Spleen (tissue), 13 donors: Measurements from ENCODE around the gene SCN2A. TPM values are rescaled to one million over a fixed set of nuclear protein-coding genes. Genes with fewer than 3 reads are reported as not detected.

ENCODE experiments used
- DNase-seq: peaks from one replicate; pipeline ENCODE4 v3.0.0-alpha.2; 2020
- H3K27ac ChIP-seq, 8 donors: fragments of 200-600 bp; sonication (generic) in 7 of 8; 1 replicate in 4 of 8; 2 replicates in 4 of 8; pipeline versions ENCODE4 v1.5.0 to v1.8.0; 2016 to 2021; ENCODE audit warnings: inconsistent platforms in 4 of 8, mild to moderate bottlenecking in 4 of 8, moderate library complexity in 1 of 8
- H3K27me3 ChIP-seq, 7 donors: fragments of 200-600 bp; sonication (generic) in 6 of 7; replicated peaks in 1 of 7; 1 replicate in 4 of 7; 2 replicates in 3 of 7; pipeline versions ENCODE4 v1.5.0 to v1.8.0; 2016 to 2021; ENCODE audit warnings: inconsistent platforms in 3 of 7, mild to moderate bottlenecking in 1 of 7
- H3K36me3 ChIP-seq, 6 donors: fragments of 200-600 bp; sonication (generic) in 5 of 6; 1 replicate in 4 of 6; 2 replicates in 2 of 6; pipeline versions ENCODE4 v1.5.0 to v1.8.0; 2016 to 2021; ENCODE audit warnings: inconsistent platforms in 2 of 6
- H3K4me1 ChIP-seq, 6 donors: fragments of 200-600 bp; sonication (generic) in 5 of 6; 1 replicate in 3 of 6; 2 replicates in 3 of 6; pipeline versions ENCODE4 v1.5.0 to v1.8.0; 2016 to 2021; ENCODE audit warnings: inconsistent platforms in 3 of 6
- H3K4me3 ChIP-seq, 8 donors: fragments of 200-600 bp; sonication (generic) in 7 of 8; 1 replicate in 4 of 8; 2 replicates in 4 of 8; pipeline versions ENCODE4 v1.5.0 to v1.8.0; 2016 to 2021; ENCODE audit warnings: inconsistent platforms in 4 of 8, mild to moderate bottlenecking in 4 of 8, moderate library complexity in 2 of 8
- H3K9me3 ChIP-seq, 8 donors: fragments of 200-600 bp; sonication (generic) in 7 of 8; 1 replicate in 4 of 8; 2 replicates in 4 of 8; pipeline versions ENCODE4 v1.5.0 to v1.8.0; 2016 to 2021; ENCODE audit warnings: inconsistent platforms in 4 of 8
- CTCF ChIP-seq, 11 experiments: fragments of 200-600 bp in 7 of 11; fragments of 450-650 bp in 4 of 11; sonication (generic) in 4 of 11; IDR thresholded peaks in 8 of 11; conservative IDR thresholded peaks in 3 of 11; 1 replicate in 7 of 11; 2 replicates in 4 of 11; pipeline versions ENCODE4 v1.4.0 to v1.8.0; 2016 to 2021; ENCODE audit warnings: antibody characterized with exemption in 11 of 11, inconsistent platforms in 4 of 11, mild to moderate bottlenecking in 1 of 11
- POLR2A ChIP-seq, 3 donors: fragments of 450-650 bp; IDR thresholded peaks; one replicate each; pipeline ENCODE4 v1.5.1; 2017; ENCODE audit warnings: antibody characterized with exemption in 3 of 3, mild to moderate bottlenecking in 1 of 3
- POLR2AphosphoS5 ChIP-seq, 3 donors: sonication (generic); formaldehyde crosslinking; IDR thresholded peaks; one replicate each; pipeline ENCODE4 v1.5.1; 2017; ENCODE audit warnings: antibody characterized with exemption in 3 of 3
- whole genome bisulfite sequencing, 5 donors: extraction: QIAGEN DNeasy Blood & Tissue Kit in 3 of 5; methylation state at CpG; one replicate each; pipeline versions ENCODE4 v1.1.5 to v1.1.7; 2013 to 2018; 5-methylcytosine and 5-hydroxymethylcytosine counted together
- intact Hi-C: fragments of 100-400 bp; cut with DNase I; formaldehyde crosslinking; loops from one replicate; pipeline ENCODE4 v1.15.0; 2023; ENCODE audit warnings: low total_unique reads
- long read RNA-seq, 2 donors: transcript quantifications; one replicate each; lab custom pipeline, GENCODE V29; 2026
- polyA plus RNA-seq, 3 donors: library from polyadenylated mRNA; stranded (reverse); fragments of 200-250 nt; gene quantifications; one replicate each; pipeline ENCODE4 v1.2.1, GENCODE V29; 2013
- total RNA-seq, 7 donors: library from RNA; depleted of rRNA in 3 of 7; stranded (reverse); fragments of >200 nt in 3 of 7; fragmentation: NEBNext Ultra II Directional in 4 of 7; extraction: Animal tissue kit (Norgen Biotek cat#: 25700) in 4 of 7; gene quantifications; one replicate each; pipeline versions ENCODE4 v1.1.0 to v1.2.1, GENCODE V29; 2016 to 2021
- donor health status: healthy with polysubstance abuse.
- donor health status: DM: no; HTN: no; CAD: no; lungs with moderate emphysema.
- donor health status: DM: no; HTN: no; CAD: no.
- donor health status: Bipolar disorder and iron deficiency.
- donor health status: healthy.
- donor health status: DM: no; HTN: no; CAD: no.
- donor health status: DM: yes; HTN: yes; CAD: no.

The SCN2A gene
- total RNA-seq (1 to 10 TPM in 1 of 7 donors, under 1 TPM in 6; 0.17 to 1.2 (median 0.35) TPM), polyA plus RNA-seq (under 1 TPM; 0.14 to 0.16 (median 0.15) TPM)
- long read RNA-seq, donor 1 = 0 reads
- long read RNA-seq, donor 2 = 0 reads

- H3K36me3 ChIP-seq = no peaks in the 10 kb centered on the region
- intact Hi-C loops = no loop called here
- no peaks in the 10 kb centered on the region for H3K9me3 ChIP-seq
- no peaks in the 10 kb centered on the region for H3K27me3 ChIP-seq
- WGBS, 5 donors = 27 to 33% (median 29%) methylated on average over 3 of the region's 3 CpGs
- no peak for TF ChIP-seq POLR2AphosphoS5 (IDR thresholded peaks at IDR 0.05)
- TF ChIP-seq CTCF (IDR thresholded peaks at IDR 0.05 in 8 of 11, conservative IDR thresholded peaks at IDR 0.05 in 3 of 11) = peak in 8 of 11 experiments; percentile 30 to 58 (median 47)
- H3K4me3 ChIP-seq = no peak within 1 kb of the TSS
- no peaks in the 10 kb centered on the region for H3K4me1 ChIP-seq
- no peak within 1 kb of the TSS for H3K27ac ChIP-seq
- no peak for DNase-seq
These were observed at the start of gene SCN2A for GRCh38 chr2:165239230-165239629. TSS of gene SCN2A (plus strand) at chr2:165239414. CDS start at chr2:165295824, 56,410 bp downstream.

- H3K9me3 ChIP-seq = no peaks in the 10 kb centered on the region
- H3K27me3 ChIP-seq = no peaks in the 10 kb centered on the region
- DNase-seq = no peak
- H3K4me3 ChIP-seq = no peak overlapping the region
- no peak overlapping the region for H3K27ac ChIP-seq
- intact Hi-C loops = no loop called here
- TF ChIP-seq POLR2AphosphoS5 (IDR thresholded peaks at IDR 0.05) (no peak), CTCF (IDR thresholded peaks at IDR 0.05 in 8 of 11, conservative IDR thresholded peaks at IDR 0.05 in 3 of 11) (no peak), POLR2A (IDR thresholded peaks at IDR 0.05) (no peak)
- 59 to 74% (median 67%) methylated on average over 2 of the region's 2 CpGs for WGBS, 5 donors
- peaks cover 0 to 6% (median 0%) of the 10 kb centered on the region in 6 donors for H3K4me1 ChIP-seq
- H3K36me3 ChIP-seq = no peaks in the 10 kb centered on the region
These were observed 48.0 kb upstream of the SCN2A start for GRCh38 chr2:165191096-165191728.

- 61 to 65% (median 62%) methylated on average over 2 of the region's 2 CpGs for WGBS, 5 donors
- Histone ChIP-seq H3K36me3 (no peaks in the 10 kb centered on the region), H3K27ac (peak overlapping the region in 1 of 8 donors; percentile 28), H3K27me3 (no peaks in the 10 kb centered on the region), H3K9me3 (no peaks in the 10 kb centered on the region), H3K4me1 (peaks cover 0 to 18% (median 0%) of the 10 kb centered on the region in 6 donors), H3K4me3 (no peak overlapping the region)
- intact Hi-C loops = no loop called here
- DNase-seq = no peak
- no peak for TF ChIP-seq POLR2A (IDR thresholded peaks at IDR 0.05)
- TF ChIP-seq POLR2AphosphoS5 (IDR thresholded peaks at IDR 0.05) = no peak
- TF ChIP-seq CTCF (IDR thresholded peaks at IDR 0.05 in 8 of 11, conservative IDR thresholded peaks at IDR 0.05 in 3 of 11) = no peak
These were observed 46.5 kb upstream of the SCN2A start for GRCh38 chr2:165192729-165193128.

GRCh38 chr2:165193178-165193777, 45.9 kb upstream of the SCN2A start:
- intact Hi-C loops = no loop called here
- WGBS, 5 donors = 67 to 72% (median 68%) methylated on average over 4 of the region's 4 CpGs
- TF ChIP-seq POLR2AphosphoS5 (IDR thresholded peaks at IDR 0.05) (no peak), CTCF (IDR thresholded peaks at IDR 0.05 in 8 of 11, conservative IDR thresholded peaks at IDR 0.05 in 3 of 11) (no peak), POLR2A (IDR thresholded peaks at IDR 0.05) (no peak)
- H3K9me3 ChIP-seq = no peaks in the 10 kb centered on the region
- no peaks in the 10 kb centered on the region for H3K27me3 ChIP-seq
- H3K27ac ChIP-seq = peak overlapping the region in 3 of 8 donors; percentile 28 to 60 (median 37)
- no peaks in the 10 kb centered on the region for H3K36me3 ChIP-seq
- no peak for DNase-seq
- H3K4me1 ChIP-seq = peaks cover 0 to 18% (median 0%) of the 10 kb centered on the region in 6 donors
- no peak overlapping the region for H3K4me3 ChIP-seq
